SK-N-SH treated with all-trans-retinoic acid at 6 μM for 48 hours (cell line): ENCODE data around the gene ASAP2.

Experiments
- ATAC-seq: fragments of 200-7000 bp; cut with Tn5 transposase; 3 replicates; pipeline ENCODE4 v1.9.1; 2020; ENCODE audit warnings: mild to moderate bottlenecking, moderate library complexity
- ARNTL ChIP-seq: fragments of 450-650 bp; formaldehyde crosslinking; IDR thresholded peaks from 2 replicates; pipeline ENCODE4 v1.5.0; 2020; ENCODE audit warnings: low read depth, mild to moderate bottlenecking, moderate library complexity, borderline replicate concordance
- BACH2 ChIP-seq: fragments of 250-450 bp; sonication (Bioruptor Pico); IDR thresholded peaks from 2 replicates; pipeline ENCODE4 v1.9.0; 2021; ENCODE audit warnings: mild to moderate bottlenecking, borderline replicate concordance
- CSDC2 ChIP-seq: fragments of 250-450 bp; sonication (Bioruptor Pico); IDR thresholded peaks from 2 replicates; pipeline ENCODE4 v1.5.0; 2020; ENCODE audit warnings: mild to moderate bottlenecking, moderate library complexity
- GLIS3 ChIP-seq: fragments of 250-450 bp; sonication (Bioruptor Pico); IDR thresholded peaks from 2 replicates; pipeline ENCODE4 v1.5.0; 2020; ENCODE audit warnings: mild to moderate bottlenecking, moderate library complexity
- ISL1 ChIP-seq: fragments of 250-450 bp; sonication (Bioruptor Pico); IDR thresholded peaks from 2 replicates; pipeline ENCODE4 v2.1.2; 2022; ENCODE audit warnings: mild to moderate bottlenecking, moderate library complexity
- PPARA ChIP-seq: fragments of 250-450 bp; sonication (Bioruptor Pico); IDR thresholded peaks from 2 replicates; pipeline ENCODE4 v1.5.0; 2020; ENCODE audit warnings: mild to moderate bottlenecking, borderline replicate concordance
- RARB ChIP-seq: fragments of 250-450 bp; sonication (Bioruptor Pico); IDR thresholded peaks from 2 replicates; pipeline ENCODE4 v1.8.0; 2021; ENCODE audit warnings: mild to moderate bottlenecking, moderate library complexity
- SNAI2 ChIP-seq: fragments of 250-450 bp; sonication (Bioruptor Pico); IDR thresholded peaks from 2 replicates; pipeline ENCODE4 v1.5.0; 2020; ENCODE audit warnings: mild to moderate bottlenecking, moderate library complexity
- TCF4 ChIP-seq: fragments of 250-450 bp; sonication (Bioruptor Pico); IDR thresholded peaks from 2 replicates; pipeline ENCODE4 v1.8.0; 2021; ENCODE audit warnings: mild to moderate bottlenecking, moderate library complexity, borderline replicate concordance
- TOX ChIP-seq: fragments of 250-450 bp; sonication (Bioruptor Pico); IDR thresholded peaks from 2 replicates; pipeline ENCODE4 v1.8.0; 2021; ENCODE audit warnings: mild to moderate bottlenecking, moderate library complexity, borderline replicate concordance
- ZC3H10 ChIP-seq: fragments of 250-450 bp; sonication (Bioruptor Pico); IDR thresholded peaks from 2 replicates; pipeline ENCODE4 v1.5.1; 2021; ENCODE audit warnings: mild to moderate bottlenecking, moderate library complexity
- ZFP3 ChIP-seq: fragments of 250-450 bp; sonication (Bioruptor Pico); IDR thresholded peaks from 2 replicates; pipeline ENCODE4 v1.5.0; 2020; ENCODE audit warnings: mild to moderate bottlenecking, moderate library complexity
- ZFP30 ChIP-seq: fragments of 450-650 bp; formaldehyde crosslinking; IDR thresholded peaks from 2 replicates; pipeline ENCODE4 v1.5.0; 2022; ENCODE audit warnings: mild to moderate bottlenecking, moderate library complexity
- ZNF70 ChIP-seq: fragments of 450-650 bp; formaldehyde crosslinking; IDR thresholded peaks from 2 replicates; pipeline ENCODE4 v1.5.0; 2020; ENCODE audit warnings: mild to moderate bottlenecking, moderate library complexity
- ZNF8 ChIP-seq: fragments of 450-650 bp; formaldehyde crosslinking; IDR thresholded peaks from 2 replicates; pipeline ENCODE4 v1.5.0; 2020; ENCODE audit warnings: mild to moderate bottlenecking, moderate library complexity
- TF ChIP-seq, protein P1 (sequence below): fragments of 250-450 bp; sonication (Bioruptor Pico); IDR thresholded peaks from 2 replicates; pipeline ENCODE4 v1.5.0; 2020; ENCODE audit warnings: mild to moderate bottlenecking, moderate library complexity
- TF ChIP-seq, protein P2 (sequence below): fragments of 250-450 bp; sonication (Bioruptor Pico); IDR thresholded peaks from 2 replicates; pipeline ENCODE4 v1.8.0; 2021; ENCODE audit warnings: low read depth, mild to moderate bottlenecking, moderate library complexity, borderline replicate concordance
- TF ChIP-seq, protein P3 (sequence below): fragments of 250-450 bp; sonication (Bioruptor Pico); IDR thresholded peaks from 2 replicates; pipeline ENCODE4 v1.8.0; 2020; ENCODE audit warnings: mild to moderate bottlenecking, moderate library complexity, borderline replicate concordance
- TF ChIP-seq, protein P4 (sequence below): fragments of 250-450 bp; sonication (Bioruptor Pico); IDR thresholded peaks from 2 replicates; pipeline ENCODE4 v1.5.1; 2021; ENCODE audit warnings: mild to moderate bottlenecking, moderate library complexity
- TF ChIP-seq, protein P5 (sequence below): fragments of 250-450 bp; sonication (Bioruptor Pico); IDR thresholded peaks from 2 replicates; pipeline ENCODE4 v1.5.1; 2020; ENCODE audit warnings: low read depth, mild to moderate bottlenecking, moderate library complexity

The ASAP2 gene

DNA sequence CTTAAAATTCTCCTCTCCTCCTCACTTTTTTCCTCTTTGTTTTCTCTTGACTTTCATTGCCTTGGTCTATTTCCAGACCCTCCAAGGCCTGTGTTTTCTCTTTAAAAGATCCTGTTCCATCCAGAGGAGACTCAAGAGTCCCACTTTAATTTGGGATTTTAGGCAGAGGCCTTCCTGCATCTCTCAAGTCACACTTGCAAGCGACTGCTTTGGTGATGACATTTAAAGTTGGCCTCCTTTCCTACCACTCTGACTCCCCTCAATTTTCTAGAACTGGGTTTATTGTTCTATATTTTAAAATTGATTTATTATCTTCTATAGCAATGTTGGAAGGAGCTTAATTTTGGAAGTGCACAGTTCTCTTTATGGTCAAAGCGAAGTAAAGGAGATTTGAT is 16.3 kb downstream of the ASAP2 start (continued):
- TF ChIP-seq ARNTL (CRISPR knock-in tag) = no peak
- no peak for TF ChIP-seq ZNF70
- no peak for TF ChIP-seq TOX
- no peak for TF ChIP-seq ISL1 (CRISPR knock-in tag)
- no peak for TF ChIP-seq PPARA (CRISPR knock-in tag)
- TF ChIP-seq BACH2 (CRISPR knock-in tag) = no peak
- TF ChIP-seq RARB (CRISPR knock-in tag) = no peak
- TF ChIP-seq, protein P1, sequence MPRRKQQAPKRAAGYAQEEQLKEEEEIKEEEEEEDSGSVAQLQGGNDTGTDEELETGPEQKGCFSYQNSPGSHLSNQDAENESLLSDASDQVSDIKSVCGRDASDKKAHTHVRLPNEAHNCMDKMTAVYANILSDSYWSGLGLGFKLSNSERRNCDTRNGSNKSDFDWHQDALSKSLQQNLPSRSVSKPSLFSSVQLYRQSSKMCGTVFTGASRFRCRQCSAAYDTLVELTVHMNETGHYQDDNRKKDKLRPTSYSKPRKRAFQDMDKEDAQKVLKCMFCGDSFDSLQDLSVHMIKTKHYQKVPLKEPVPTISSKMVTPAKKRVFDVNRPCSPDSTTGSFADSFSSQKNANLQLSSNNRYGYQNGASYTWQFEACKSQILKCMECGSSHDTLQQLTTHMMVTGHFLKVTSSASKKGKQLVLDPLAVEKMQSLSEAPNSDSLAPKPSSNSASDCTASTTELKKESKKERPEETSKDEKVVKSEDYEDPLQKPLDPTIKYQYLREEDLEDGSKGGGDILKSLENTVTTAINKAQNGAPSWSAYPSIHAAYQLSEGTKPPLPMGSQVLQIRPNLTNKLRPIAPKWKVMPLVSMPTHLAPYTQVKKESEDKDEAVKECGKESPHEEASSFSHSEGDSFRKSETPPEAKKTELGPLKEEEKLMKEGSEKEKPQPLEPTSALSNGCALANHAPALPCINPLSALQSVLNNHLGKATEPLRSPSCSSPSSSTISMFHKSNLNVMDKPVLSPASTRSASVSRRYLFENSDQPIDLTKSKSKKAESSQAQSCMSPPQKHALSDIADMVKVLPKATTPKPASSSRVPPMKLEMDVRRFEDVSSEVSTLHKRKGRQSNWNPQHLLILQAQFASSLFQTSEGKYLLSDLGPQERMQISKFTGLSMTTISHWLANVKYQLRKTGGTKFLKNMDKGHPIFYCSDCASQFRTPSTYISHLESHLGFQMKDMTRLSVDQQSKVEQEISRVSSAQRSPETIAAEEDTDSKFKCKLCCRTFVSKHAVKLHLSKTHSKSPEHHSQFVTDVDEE (CRISPR knock-in tag) = no peak
- TF ChIP-seq, all 23 proteins: peak for 0

DNA sequence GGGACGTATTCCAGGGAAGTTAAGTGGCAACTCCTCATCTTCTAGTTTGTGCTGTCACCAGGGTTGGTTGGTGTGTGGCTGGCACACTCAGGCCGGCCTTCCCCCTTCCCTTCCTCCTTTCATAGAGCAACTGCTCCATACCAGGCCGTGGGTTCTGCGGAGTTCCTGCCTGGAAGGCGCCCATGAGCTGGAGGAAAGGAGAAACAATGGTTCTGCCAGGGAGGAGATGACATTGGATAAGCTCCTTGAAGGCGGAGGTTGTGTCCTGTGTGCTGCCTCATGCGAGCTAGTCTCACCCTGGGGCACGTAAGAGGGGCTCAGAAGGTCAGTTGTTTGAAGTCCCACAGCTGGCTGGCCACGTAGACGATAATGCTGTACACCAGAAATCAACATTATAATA is 19.2 kb downstream of the ASAP2 start:
- no peak for ATAC-seq
- no peak for TF ChIP-seq ZFP30 (CRISPR knock-in tag)
- no peak for TF ChIP-seq ZFP3 (CRISPR knock-in tag)
- no peak for TF ChIP-seq ZNF8 (CRISPR knock-in tag)
- no peak for TF ChIP-seq BACH2 (CRISPR knock-in tag)
- no peak for TF ChIP-seq PPARA (CRISPR knock-in tag)
- TF ChIP-seq, protein P2, sequence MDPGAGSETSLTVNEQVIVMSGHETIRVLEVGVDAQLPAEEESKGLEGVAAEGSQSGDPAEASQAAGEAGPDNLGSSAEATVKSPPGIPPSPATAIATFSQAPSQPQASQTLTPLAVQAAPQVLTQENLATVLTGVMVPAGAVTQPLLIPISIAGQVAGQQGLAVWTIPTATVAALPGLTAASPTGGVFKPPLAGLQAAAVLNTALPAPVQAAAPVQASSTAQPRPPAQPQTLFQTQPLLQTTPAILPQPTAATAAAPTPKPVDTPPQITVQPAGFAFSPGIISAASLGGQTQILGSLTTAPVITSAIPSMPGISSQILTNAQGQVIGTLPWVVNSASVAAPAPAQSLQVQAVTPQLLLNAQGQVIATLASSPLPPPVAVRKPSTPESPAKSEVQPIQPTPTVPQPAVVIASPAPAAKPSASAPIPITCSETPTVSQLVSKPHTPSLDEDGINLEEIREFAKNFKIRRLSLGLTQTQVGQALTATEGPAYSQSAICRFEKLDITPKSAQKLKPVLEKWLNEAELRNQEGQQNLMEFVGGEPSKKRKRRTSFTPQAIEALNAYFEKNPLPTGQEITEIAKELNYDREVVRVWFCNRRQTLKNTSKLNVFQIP = no peak
- TF ChIP-seq, protein P1 (CRISPR knock-in tag) = no peak
- TF ChIP-seq, protein P3, sequence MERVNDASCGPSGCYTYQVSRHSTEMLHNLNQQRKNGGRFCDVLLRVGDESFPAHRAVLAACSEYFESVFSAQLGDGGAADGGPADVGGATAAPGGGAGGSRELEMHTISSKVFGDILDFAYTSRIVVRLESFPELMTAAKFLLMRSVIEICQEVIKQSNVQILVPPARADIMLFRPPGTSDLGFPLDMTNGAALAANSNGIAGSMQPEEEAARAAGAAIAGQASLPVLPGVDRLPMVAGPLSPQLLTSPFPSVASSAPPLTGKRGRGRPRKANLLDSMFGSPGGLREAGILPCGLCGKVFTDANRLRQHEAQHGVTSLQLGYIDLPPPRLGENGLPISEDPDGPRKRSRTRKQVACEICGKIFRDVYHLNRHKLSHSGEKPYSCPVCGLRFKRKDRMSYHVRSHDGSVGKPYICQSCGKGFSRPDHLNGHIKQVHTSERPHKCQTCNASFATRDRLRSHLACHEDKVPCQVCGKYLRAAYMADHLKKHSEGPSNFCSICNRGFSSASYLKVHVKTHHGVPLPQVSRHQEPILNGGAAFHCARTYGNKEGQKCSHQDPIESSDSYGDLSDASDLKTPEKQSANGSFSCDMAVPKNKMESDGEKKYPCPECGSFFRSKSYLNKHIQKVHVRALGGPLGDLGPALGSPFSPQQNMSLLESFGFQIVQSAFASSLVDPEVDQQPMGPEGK (CRISPR knock-in tag) = no peak
- TF ChIP-seq ZC3H10 = no peak
- TF ChIP-seq ZNF70 = no peak
- no peak for TF ChIP-seq CSDC2 (CRISPR knock-in tag)
- TF ChIP-seq TCF4 (CRISPR knock-in tag) = no peak
- TF ChIP-seq TOX = no peak
- no peak for TF ChIP-seq SNAI2 (CRISPR knock-in tag)
- TF ChIP-seq, protein P4, sequence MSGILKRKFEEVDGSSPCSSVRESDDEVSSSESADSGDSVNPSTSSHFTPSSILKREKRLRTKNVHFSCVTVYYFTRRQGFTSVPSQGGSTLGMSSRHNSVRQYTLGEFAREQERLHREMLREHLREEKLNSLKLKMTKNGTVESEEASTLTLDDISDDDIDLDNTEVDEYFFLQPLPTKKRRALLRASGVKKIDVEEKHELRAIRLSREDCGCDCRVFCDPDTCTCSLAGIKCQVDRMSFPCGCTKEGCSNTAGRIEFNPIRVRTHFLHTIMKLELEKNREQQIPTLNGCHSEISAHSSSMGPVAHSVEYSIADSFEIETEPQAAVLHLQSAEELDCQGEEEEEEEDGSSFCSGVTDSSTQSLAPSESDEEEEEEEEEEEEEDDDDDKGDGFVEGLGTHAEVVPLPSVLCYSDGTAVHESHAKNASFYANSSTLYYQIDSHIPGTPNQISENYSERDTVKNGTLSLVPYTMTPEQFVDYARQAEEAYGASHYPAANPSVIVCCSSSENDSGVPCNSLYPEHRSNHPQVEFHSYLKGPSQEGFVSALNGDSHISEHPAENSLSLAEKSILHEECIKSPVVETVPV (CRISPR knock-in tag) = no peak
- TF ChIP-seq GLIS3 (CRISPR knock-in tag) = no peak
- TF ChIP-seq, protein P5, sequence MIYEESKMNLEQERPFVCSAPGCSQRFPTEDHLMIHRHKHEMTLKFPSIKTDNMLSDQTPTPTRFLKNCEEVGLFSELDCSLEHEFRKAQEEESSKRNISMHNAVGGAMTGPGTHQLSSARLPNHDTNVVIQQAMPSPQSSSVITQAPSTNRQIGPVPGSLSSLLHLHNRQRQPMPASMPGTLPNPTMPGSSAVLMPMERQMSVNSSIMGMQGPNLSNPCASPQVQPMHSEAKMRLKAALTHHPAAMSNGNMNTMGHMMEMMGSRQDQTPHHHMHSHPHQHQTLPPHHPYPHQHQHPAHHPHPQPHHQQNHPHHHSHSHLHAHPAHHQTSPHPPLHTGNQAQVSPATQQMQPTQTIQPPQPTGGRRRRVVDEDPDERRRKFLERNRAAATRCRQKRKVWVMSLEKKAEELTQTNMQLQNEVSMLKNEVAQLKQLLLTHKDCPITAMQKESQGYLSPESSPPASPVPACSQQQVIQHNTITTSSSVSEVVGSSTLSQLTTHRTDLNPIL (CRISPR knock-in tag) = no peak
- TF ChIP-seq, all 23 proteins: peak for 0
